Sigmoid colon (tissue), 7 donors: ENCODE data around the gene DYNLT2B. TPM values are rescaled to one million over a fixed set of nuclear protein-coding genes. Genes with fewer than 3 reads are reported as not detected.
"Not testable (repeated sequence)": the region's sequence is repeated elsewhere in the genome, so short reads cannot be mapped to it uniquely, and the experiment has no call there.

ENCODE experiments used
- DNase-seq: peaks from one replicate; pipeline ENCODE4 v3.0.0-alpha.2; 2019
- H3K27ac ChIP-seq, 4 donors: fragments of 200-600 bp; sonication (generic); one replicate each; pipeline ENCODE4 v1.5.1; 2016 to 2019; ENCODE audit warnings: mild to moderate bottlenecking in 1 of 4
- H3K27me3 ChIP-seq, 3 donors: fragments of 200-600 bp; sonication (generic); one replicate each; pipeline ENCODE4 v1.5.1; 2019; ENCODE audit warnings: mild to moderate bottlenecking in 1 of 3
- H3K36me3 ChIP-seq, 4 donors: fragments of 200-600 bp; sonication (generic); one replicate each; pipeline ENCODE4 v1.5.1; 2016 to 2019
- H3K4me1 ChIP-seq, 4 donors: fragments of 200-600 bp; sonication (generic); one replicate each; pipeline ENCODE4 v1.5.1; 2017 to 2019
- H3K4me3 ChIP-seq, 4 donors: fragments of 200-600 bp; sonication (generic); one replicate each; pipeline ENCODE4 v1.5.1; 2017 to 2019; ENCODE audit warnings: mild to moderate bottlenecking in 2 of 4, moderate library complexity in 1 of 4
- H3K9me3 ChIP-seq, 4 donors: fragments of 200-600 bp in 3 of 4; sonication (generic) in 3 of 4; one replicate each; pipeline versions ENCODE4 v1.5.1 to v1.6.1; 2013 to 2019
- CTCF ChIP-seq, 4 experiments: fragments of 450-650 bp in 3 of 4; fragments of 200-600 bp in 1 of 4; IDR thresholded peaks; one replicate each; pipeline ENCODE4 v1.5.1; 2016 to 2019; ENCODE audit warnings: antibody characterized with exemption in 4 of 4, mild to moderate bottlenecking in 3 of 4, moderate library complexity in 2 of 4
- EP300 ChIP-seq, 4 donors: sonication (generic); formaldehyde crosslinking; IDR thresholded peaks; one replicate each; pipeline ENCODE4 v1.6.1; 2017; ENCODE audit warnings: antibody characterized with exemption in 4 of 4
- POLR2A ChIP-seq, 2 donors: fragments of 450-650 bp; IDR thresholded peaks; one replicate each; pipeline ENCODE4 v1.6.1; 2016; ENCODE audit warnings: antibody characterized with exemption in 2 of 2, mild to moderate bottlenecking in 2 of 2, moderate library complexity in 2 of 2
- POLR2AphosphoS5 ChIP-seq, 4 donors: sonication (generic); formaldehyde crosslinking; IDR thresholded peaks; one replicate each; pipeline ENCODE4 v1.6.1; 2017; ENCODE audit warnings: antibody characterized with exemption in 4 of 4
- WGBS, 2 donors: extraction: QIAGEN DNeasy Blood & Tissue Kit; methylation state at CpG; one replicate each; pipeline ENCODE4 v1.1.7; 2013; 5-methylcytosine and 5-hydroxymethylcytosine counted together
- intact Hi-C: fragments of 100-400 bp; cut with DNase I; formaldehyde crosslinking; loops from one replicate; pipeline ENCODE4 v1.15.1; 2023
- polyA plus RNA-seq, 3 donors: library from polyadenylated mRNA; stranded (reverse); fragments of 200-250 nt; gene quantifications; one replicate each; pipeline ENCODE4 v1.2.3, GENCODE V29; 2013
- total RNA-seq, 4 donors: library from RNA; depleted of rRNA; stranded (reverse); fragments of >200 nt; gene quantifications; one replicate each; pipeline ENCODE4 v1.1.0, GENCODE V29; 2016
- donor health status: healthy with polysubstance abuse.
- donor health status: Bipolar disorder and iron deficiency.
- donor health status: healthy.

The DYNLT2B gene
- total RNA-seq = 10 to 100 TPM in 2 of 4 donors, 1 to 10 TPM in 2; 6.8 to 17.8 (median 13.2) TPM
- polyA plus RNA-seq = 10 to 100 TPM in 2 of 3 donors, 1 to 10 TPM in 1; 3.9 to 14.4 (median 11.5) TPM

GRCh38 chr3:196317687-196318467, at the start of gene DYNLT2B:
Gene DYNLT2B (minus strand): TSS chr3:196318240. CDS start chr3:196318152, 88 bp downstream.
- H3K4me3 ChIP-seq = peak within 1 kb of the TSS; percentile 54 to 93 (median 80)
- intact Hi-C loops = loop anchor here (2.0 to 5.0 kb wide), 2 partner anchors 114 to 185 kb away; partner anchors contain the start of genes RNF168 and UBXN7
- H3K27ac ChIP-seq = peak within 1 kb of the TSS; percentile 82 to 93 (median 92)
- peaks cover 0 to 5% (median 0%) of the 10 kb centered on the region in 4 donors for H3K36me3 ChIP-seq
- no peaks in the 10 kb centered on the region for H3K4me1 ChIP-seq
- 0 to 1% methylated on average over 92 of the region's 92 CpGs for WGBS, 2 donors
- H3K27me3 ChIP-seq = no peaks in the 10 kb centered on the region
- H3K9me3 ChIP-seq = no peaks in the 10 kb centered on the region
- TF ChIP-seq POLR2A (IDR thresholded peaks at IDR 0.05) (peak; percentile 16 to 48), EP300 (IDR thresholded peaks at IDR 0.05) (no peak), CTCF (IDR thresholded peaks at IDR 0.05) (no peak), POLR2AphosphoS5 (IDR thresholded peaks at IDR 0.05) (peak; percentile 53 to 74 (median 66))
- DNase-seq = peak; percentile 92

- TF ChIP-seq CTCF (IDR thresholded peaks at IDR 0.05) (no peak), EP300 (IDR thresholded peaks at IDR 0.05) (no peak), POLR2A (IDR thresholded peaks at IDR 0.05) (no peak), POLR2AphosphoS5 (IDR thresholded peaks at IDR 0.05) (no peak)
- Histone ChIP-seq H3K4me1 (no peaks in the 10 kb centered on the region), H3K27me3 (no peaks in the 10 kb centered on the region), H3K36me3 (peaks cover 0 to 71% (median 15%) of the 10 kb centered on the region in 4 donors), H3K9me3 (no peaks in the 10 kb centered on the region), H3K4me3 (no peak overlapping the region), H3K27ac (no peak overlapping the region)
- 84 to 91% methylated on average over 4 of the region's 4 CpGs for WGBS, 2 donors
- intact Hi-C loops = no loop called here
- no peak for DNase-seq
Observed at GRCh38 chr3:196365736-196366135, 47.7 kb upstream of the DYNLT2B start.

- no peak for DNase-seq
- Histone ChIP-seq H3K9me3 (no peaks in the 10 kb centered on the region), H3K27me3 (no peaks in the 10 kb centered on the region), H3K36me3 (peaks cover 7 to 78% (median 37%) of the 10 kb centered on the region in 4 donors), H3K27ac (no peak overlapping the region), H3K4me1 (no peaks in the 10 kb centered on the region), H3K4me3 (no peak overlapping the region)
- no peak for TF ChIP-seq EP300 (IDR thresholded peaks at IDR 0.05)
- TF ChIP-seq POLR2AphosphoS5 (IDR thresholded peaks at IDR 0.05) = no peak
- no peak for TF ChIP-seq CTCF (IDR thresholded peaks at IDR 0.05)
- TF ChIP-seq POLR2A (IDR thresholded peaks at IDR 0.05) = no peak
- intact Hi-C loops = no loop called here
- WGBS, 2 donors = 95% methylated on average over 7 of the region's 7 CpGs
Observed at GRCh38 chr3:196360586-196360985, 42.5 kb upstream of the DYNLT2B start.

- WGBS, 2 donors = 94 to 99% methylated on average over 4 of the region's 4 CpGs
- H3K4me3 ChIP-seq, H3K4me1 ChIP-seq, intact Hi-C loops, H3K27me3 ChIP-seq, H3K9me3 ChIP-seq, H3K27ac ChIP-seq, DNase-seq: not testable (repeated sequence)
- H3K36me3 ChIP-seq = peaks cover 19 to 93% (median 45%) of the 10 kb centered on the region in 4 donors
Observed at GRCh38 chr3:196358540-196358939, 40.5 kb upstream of the DYNLT2B start.

GRCh38 chr3:196357905-196358304, 39.9 kb upstream of the DYNLT2B start:
- WGBS, 2 donors = 72 to 91% methylated on average over 7 of the region's 7 CpGs
- Histone ChIP-seq H3K4me1 (no peaks in the 10 kb centered on the region), H3K4me3 (no peak overlapping the region), H3K36me3 (peaks cover 19 to 93% (median 45%) of the 10 kb centered on the region in 4 donors), H3K9me3 (no peaks in the 10 kb centered on the region), H3K27me3 (no peaks in the 10 kb centered on the region), H3K27ac (no peak overlapping the region)
- no peak for TF ChIP-seq EP300 (IDR thresholded peaks at IDR 0.05)
- intact Hi-C loops = no loop called here
- DNase-seq = no peak
